Fibroblast of villous mesenchyme (primary cell): ENCODE data around the gene DNAH7. TPM values are rescaled to one million over a fixed set of nuclear protein-coding genes. Genes with fewer than 3 reads are reported as not detected.
A peak's percentile ranks its signal among the peaks of the same experiment; 100 is the strongest.

Experiments
- DNase-seq: peaks from one replicate; pipeline ENCODE4 v3.0.0-alpha.2; 2010; ENCODE audit warnings: low read depth
- H3K4me3 ChIP-seq: 2 replicates; pipeline ENCODE4 v1.5.1; 2011; ENCODE audit warnings: low read depth, mild to moderate bottlenecking, low read length
- total RNA-seq: library from RNA; depleted of rRNA; stranded (reverse); fragments of >200 nt; gene quantifications from 2 replicates; pipeline ENCODE4 v1.2.3, GENCODE V29; 2012
- TF ChIP-seq, protein P1 (sequence below): IDR thresholded peaks from 2 replicates; pipeline ENCODE4 v1.5.1; 2012; ENCODE audit warnings: low read depth, mild to moderate bottlenecking, low read length; ENCODE audit not compliant: insufficient read depth

The DNAH7 gene
- total RNA-seq, 1 donor = under 0.01 TPM

DNA sequence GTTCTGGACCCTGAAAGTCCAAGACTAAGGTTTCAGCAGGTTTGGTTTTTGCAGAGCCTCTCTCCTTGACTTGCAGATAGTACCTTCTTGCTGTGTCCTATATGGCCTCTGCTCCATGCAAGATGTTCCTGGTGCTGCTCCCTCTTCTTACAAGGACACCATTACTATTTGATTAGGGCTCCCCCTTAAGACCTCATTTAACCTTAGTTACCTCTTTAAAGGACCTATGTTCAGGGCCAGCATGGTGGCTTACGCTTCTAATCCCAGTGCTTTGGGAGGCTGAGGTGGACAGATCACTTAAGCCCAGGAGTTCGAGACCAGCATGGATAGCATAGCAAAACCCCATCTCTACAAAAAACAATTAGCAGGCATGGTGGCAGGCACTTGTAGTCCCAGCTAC lies 232.6 kb downstream of the DNAH7 start:
- TF ChIP-seq, protein P1, sequence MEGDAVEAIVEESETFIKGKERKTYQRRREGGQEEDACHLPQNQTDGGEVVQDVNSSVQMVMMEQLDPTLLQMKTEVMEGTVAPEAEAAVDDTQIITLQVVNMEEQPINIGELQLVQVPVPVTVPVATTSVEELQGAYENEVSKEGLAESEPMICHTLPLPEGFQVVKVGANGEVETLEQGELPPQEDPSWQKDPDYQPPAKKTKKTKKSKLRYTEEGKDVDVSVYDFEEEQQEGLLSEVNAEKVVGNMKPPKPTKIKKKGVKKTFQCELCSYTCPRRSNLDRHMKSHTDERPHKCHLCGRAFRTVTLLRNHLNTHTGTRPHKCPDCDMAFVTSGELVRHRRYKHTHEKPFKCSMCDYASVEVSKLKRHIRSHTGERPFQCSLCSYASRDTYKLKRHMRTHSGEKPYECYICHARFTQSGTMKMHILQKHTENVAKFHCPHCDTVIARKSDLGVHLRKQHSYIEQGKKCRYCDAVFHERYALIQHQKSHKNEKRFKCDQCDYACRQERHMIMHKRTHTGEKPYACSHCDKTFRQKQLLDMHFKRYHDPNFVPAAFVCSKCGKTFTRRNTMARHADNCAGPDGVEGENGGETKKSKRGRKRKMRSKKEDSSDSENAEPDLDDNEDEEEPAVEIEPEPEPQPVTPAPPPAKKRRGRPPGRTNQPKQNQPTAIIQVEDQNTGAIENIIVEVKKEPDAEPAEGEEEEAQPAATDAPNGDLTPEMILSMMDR = no peak
- DNase-seq = no peak

DNA sequence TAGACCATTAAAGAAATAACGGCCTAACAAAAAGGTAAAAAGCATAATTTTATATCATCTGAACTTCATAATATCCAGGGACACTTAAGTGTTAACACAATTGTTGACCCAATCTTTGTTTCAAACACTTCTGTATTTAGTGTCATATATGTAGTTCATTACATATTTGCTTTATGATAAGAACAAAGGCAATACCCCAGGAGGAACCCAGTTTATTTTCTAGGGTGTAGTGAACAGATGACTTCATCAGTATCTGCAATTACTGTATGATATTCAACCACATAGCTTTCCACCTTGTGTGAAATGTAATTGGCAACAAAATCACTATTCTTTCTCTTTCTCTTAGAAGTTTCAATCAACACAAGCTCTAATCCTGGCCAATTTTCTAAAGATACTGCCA lies 233.8 kb downstream of the DNAH7 start:
- DNase-seq = no peak
- TF ChIP-seq, protein P1 = no peak
- H3K4me3 ChIP-seq = no peak overlapping the region

More for the DNA sequence above, 232.6 kb downstream of the DNAH7 start:
- H3K4me3 ChIP-seq = no peak overlapping the region

DNA sequence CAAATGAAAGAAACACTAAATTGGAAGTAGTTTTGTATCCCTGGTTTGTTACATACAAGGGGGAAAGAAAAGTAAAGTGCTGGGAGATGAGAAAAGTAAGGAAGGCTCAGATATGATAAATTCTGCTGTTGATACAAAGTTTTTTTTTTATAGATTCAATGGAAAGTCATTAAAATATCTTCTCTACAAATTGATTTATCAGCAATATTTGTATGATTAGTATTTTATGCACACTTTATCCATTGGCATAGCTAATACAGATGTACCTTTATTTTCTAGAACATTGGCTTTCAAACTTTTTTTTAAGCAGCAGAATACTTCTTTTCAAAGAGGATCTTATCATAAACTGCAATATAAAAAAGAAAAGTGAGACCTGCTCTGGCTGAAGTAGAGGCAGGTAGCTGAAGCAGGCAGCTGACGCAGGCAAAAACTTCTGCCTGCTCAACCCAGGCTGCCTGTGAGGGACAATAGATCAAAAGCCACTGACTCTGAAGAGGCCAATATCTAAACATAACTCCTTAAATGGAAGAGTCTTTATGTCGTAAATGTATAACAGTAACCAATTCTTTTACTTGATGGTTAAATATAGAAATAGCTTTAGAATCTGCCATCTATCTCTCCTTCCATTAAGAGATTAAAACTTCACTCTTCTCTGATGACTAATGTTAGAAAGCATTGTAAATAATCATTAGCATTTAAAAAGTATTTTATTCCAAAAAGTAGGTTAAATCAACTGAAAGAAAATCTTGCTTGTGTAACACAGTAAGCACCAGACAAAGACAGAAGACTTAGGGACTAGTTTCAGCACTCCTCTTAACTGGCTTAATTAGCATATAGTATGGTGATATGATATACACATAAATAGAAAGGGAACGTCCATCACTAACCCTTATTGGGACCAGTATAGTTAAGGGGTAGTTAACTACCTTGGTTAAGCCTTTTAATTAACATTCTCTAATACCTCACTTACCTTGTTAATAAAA lies 237.4 kb downstream of the DNAH7 start:
- no peak overlapping the region for H3K4me3 ChIP-seq
- TF ChIP-seq, protein P1 = no peak
- peak; percentile 49 for DNase-seq

DNA sequence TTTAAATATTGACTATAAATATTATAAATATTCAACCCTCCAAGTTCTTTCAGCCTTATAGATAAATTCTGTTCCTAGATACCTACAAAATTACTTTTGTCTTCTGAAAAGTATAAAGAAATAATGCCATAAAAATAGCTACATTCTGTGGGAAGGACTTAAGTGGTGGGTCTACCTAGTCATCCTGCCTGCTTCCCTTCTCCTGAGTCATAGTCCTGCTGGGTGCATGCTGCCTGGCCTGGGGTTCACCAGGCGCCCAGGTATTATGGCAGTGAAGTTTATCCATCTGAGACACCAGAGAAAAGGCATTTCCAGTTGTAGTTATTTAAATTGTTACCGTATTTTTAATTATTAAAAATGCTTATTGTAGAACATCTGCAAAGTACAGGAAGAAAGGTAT lies 244.2 kb downstream of the DNAH7 start:
- TF ChIP-seq, protein P1 = no peak
- no peak overlapping the region for H3K4me3 ChIP-seq
- no peak for DNase-seq

DNA sequence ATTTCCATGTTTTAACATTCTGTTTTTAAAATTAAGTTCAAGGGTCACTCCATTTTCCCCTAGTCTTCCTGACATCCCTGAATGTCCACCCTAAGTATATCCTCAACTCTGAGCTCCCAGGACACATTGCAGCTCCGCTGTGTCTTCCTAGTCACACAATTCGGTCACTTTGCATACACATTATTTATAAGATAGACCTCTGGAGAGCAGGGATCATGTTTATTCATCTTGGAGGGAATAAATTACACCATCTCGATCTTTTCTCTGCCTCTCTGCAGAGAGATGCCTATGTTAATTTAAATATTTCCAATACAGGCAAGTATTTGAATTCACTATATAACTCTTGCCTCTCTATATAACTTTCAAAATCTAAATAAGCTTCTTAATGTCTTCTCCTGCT lies 245.4 kb downstream of the DNAH7 start:
- TF ChIP-seq, protein P1 = no peak
- no peak for DNase-seq
- H3K4me3 ChIP-seq = no peak overlapping the region

DNA sequence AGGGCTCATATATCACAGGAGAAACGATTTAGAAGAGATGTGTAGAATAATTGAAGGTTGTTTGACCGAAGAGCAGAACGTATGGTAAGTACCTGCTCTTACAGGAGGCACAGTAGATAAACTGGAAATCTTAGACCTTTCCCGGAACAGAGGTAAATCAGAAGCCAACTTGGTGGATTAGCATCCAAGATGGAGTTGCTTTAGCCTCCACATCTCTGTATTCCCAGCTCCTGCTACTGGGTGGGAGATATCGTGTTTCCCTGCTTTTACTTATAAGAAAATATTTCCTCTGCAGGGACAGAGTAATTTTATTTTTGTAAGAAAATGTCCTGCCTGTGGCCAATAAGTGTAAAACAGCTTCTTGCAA lies 247.1 kb downstream of the DNAH7 start:
- TF ChIP-seq, protein P1 = no peak
- no peak for DNase-seq
- H3K4me3 ChIP-seq = no peak overlapping the region
